GM12878 (cell line): Measurements from ENCODE around the gene HIVEP3. TPM values are rescaled to one million over a fixed set of nuclear protein-coding genes. Genes with fewer than 3 reads are reported as not detected.
A peak's percentile ranks its signal among the peaks of the same experiment; 100 is the strongest.

Experiments
- ATF7 ChIP-seq: fragments of 450-650 bp; IDR thresholded peaks from 2 replicates; pipeline ENCODE4 v1.6.1; 2016; ENCODE audit warnings: low read depth, mild to moderate bottlenecking
- BCL11A ChIP-seq: IDR thresholded peaks from 2 replicates; pipeline ENCODE4 v1.6.1; 2011; ENCODE audit warnings: low read depth, low read length
- BHLHE40 ChIP-seq, 2 experiments: fragments of 450-650 bp in 1 of 2; IDR thresholded peaks; 2 replicates each; pipeline ENCODE4 v1.6.1; 2011 to 2017; ENCODE audit warnings: low read depth in 2 of 2, borderline replicate concordance in 1 of 2, improper control_type of control experiment in 1 of 2, low read length in 1 of 2, mild to moderate bottlenecking in 1 of 2
- CBX3 ChIP-seq: fragments of 200-600 bp; sonication (generic); IDR thresholded peaks from 2 replicates; pipeline ENCODE4 v1.6.1; 2016; ENCODE audit warnings: low read depth, borderline replicate concordance
- CHD1 ChIP-seq: IDR thresholded peaks from 2 replicates; pipeline ENCODE4 v1.6.1; 2012; ENCODE audit warnings: low read depth, low read length, improper control_type of control experiment
- CUX1 ChIP-seq: IDR thresholded peaks from 2 replicates; pipeline ENCODE4 v1.6.1; 2012; ENCODE audit warnings: improper control_type of control experiment, low read depth, low read length; ENCODE audit not compliant: insufficient replicate concordance
- EED ChIP-seq: sonication (generic); IDR thresholded peaks from 2 replicates; pipeline ENCODE4 v1.6.1; 2016; ENCODE audit warnings: antibody characterized with exemption, low read depth
- EZH2 ChIP-seq: IDR thresholded peaks from 2 replicates; pipeline ENCODE4 v1.6.1; 2012; ENCODE audit warnings: low read depth, mild to moderate bottlenecking, control low read depth, inconsistent platforms, low read length, borderline replicate concordance; ENCODE audit not compliant: control insufficient read depth
- FOXK2 ChIP-seq: fragments of 450-650 bp; IDR thresholded peaks from 2 replicates; pipeline ENCODE4 v1.6.1; 2017; ENCODE audit warnings: mild to moderate bottlenecking, moderate library complexity
- GATAD2B ChIP-seq: fragments of 450-650 bp; conservative IDR thresholded peaks from 2 replicates; pipeline ENCODE4 v1.6.1; 2017; ENCODE audit warnings: low read depth, mild to moderate bottlenecking, moderate library complexity
- JUND ChIP-seq: IDR thresholded peaks from 2 replicates; pipeline ENCODE4 v1.6.1; 2012; ENCODE audit warnings: low read depth, mild to moderate bottlenecking, low read length, improper control_type of control experiment, moderate library complexity
- MEF2B ChIP-seq: fragments of 450-650 bp; IDR thresholded peaks from 2 replicates; pipeline ENCODE4 v1.6.1; 2018; ENCODE audit warnings: mild to moderate bottlenecking, moderate library complexity; ENCODE audit not compliant: partially characterized antibody, poor library complexity, severe bottlenecking
- NFIC ChIP-seq: IDR thresholded peaks from 2 replicates; pipeline ENCODE4 v1.6.1; 2012; ENCODE audit warnings: low read depth, mild to moderate bottlenecking, inconsistent platforms, low read length, moderate library complexity
- PML ChIP-seq: IDR thresholded peaks from 2 replicates; pipeline ENCODE4 v1.6.1; 2012; ENCODE audit warnings: low read length, inconsistent platforms
- RAD21 ChIP-seq: IDR thresholded peaks from 2 replicates; pipeline ENCODE4 v1.6.1; 2011; ENCODE audit warnings: mild to moderate bottlenecking, low read depth, low read length, moderate library complexity; ENCODE audit not compliant: insufficient read depth
- SP1 ChIP-seq: IDR thresholded peaks from one replicate; pipeline ENCODE4 v1.6.1; 2011; ENCODE audit warnings: low read depth, low read length
- YY1 ChIP-seq: IDR thresholded peaks from 2 replicates; pipeline ENCODE4 v1.6.1; 2011; ENCODE audit warnings: low read depth, mild to moderate bottlenecking, low read length
- polyA plus RNA-seq, 11 experiments: library from polyadenylated mRNA; depleted of rRNA in 4 of 11; unstranded in 6 of 11; stranded (reverse) in 5 of 11; fragments of >200 nt; fragmentation: Nextera tagmentation in 4 of 11; fragmentation: Illumina TruSeq in 1 of 11; extraction: Ambion mirVana in 4 of 11; extraction: Trizol in 1 of 11; gene quantifications; 1 replicate in 1 of 11; 2 replicates in 10 of 11; pipeline versions ENCODE4 v1.2.1 to v1.2.3, GENCODE V29; 2011 to 2016; ENCODE audit warnings: inconsistent platforms in 2 of 11, missing spikeins in 2 of 11, low read depth in 1 of 11
- total RNA-seq, 4 experiments: library from RNA; depleted of rRNA in 3 of 4; stranded (reverse); fragments of >200 nt in 3 of 4; fragmentation: Illumina TruSeq in 1 of 4; extraction: Trizol in 1 of 4; gene quantifications; 2 replicates each; pipeline versions ENCODE4 v1.2.1 to v1.2.3, GENCODE V29; 2013 to 2021
- TF ChIP-seq, protein P1 (sequence below): IDR thresholded peaks from 2 replicates; pipeline ENCODE4 v1.6.1; 2011; ENCODE audit warnings: low read depth, low read length, improper control_type of control experiment, borderline replicate concordance
- TF ChIP-seq, protein P2 (sequence below): IDR thresholded peaks from 2 replicates; pipeline ENCODE4 v1.6.1; 2011; ENCODE audit warnings: borderline replicate concordance, low read depth, mild to moderate bottlenecking, moderate library complexity, low read length; ENCODE audit not compliant: insufficient read depth, poor library complexity, severe bottlenecking

The HIVEP3 gene
- total and polyA plus RNA-seq, 10 of the 15 experiments (the other 5 are each of a cell fraction or from before 2014, with no cell fraction given) = 1.8 to 13.6 (median 3.8) TPM

DNA sequence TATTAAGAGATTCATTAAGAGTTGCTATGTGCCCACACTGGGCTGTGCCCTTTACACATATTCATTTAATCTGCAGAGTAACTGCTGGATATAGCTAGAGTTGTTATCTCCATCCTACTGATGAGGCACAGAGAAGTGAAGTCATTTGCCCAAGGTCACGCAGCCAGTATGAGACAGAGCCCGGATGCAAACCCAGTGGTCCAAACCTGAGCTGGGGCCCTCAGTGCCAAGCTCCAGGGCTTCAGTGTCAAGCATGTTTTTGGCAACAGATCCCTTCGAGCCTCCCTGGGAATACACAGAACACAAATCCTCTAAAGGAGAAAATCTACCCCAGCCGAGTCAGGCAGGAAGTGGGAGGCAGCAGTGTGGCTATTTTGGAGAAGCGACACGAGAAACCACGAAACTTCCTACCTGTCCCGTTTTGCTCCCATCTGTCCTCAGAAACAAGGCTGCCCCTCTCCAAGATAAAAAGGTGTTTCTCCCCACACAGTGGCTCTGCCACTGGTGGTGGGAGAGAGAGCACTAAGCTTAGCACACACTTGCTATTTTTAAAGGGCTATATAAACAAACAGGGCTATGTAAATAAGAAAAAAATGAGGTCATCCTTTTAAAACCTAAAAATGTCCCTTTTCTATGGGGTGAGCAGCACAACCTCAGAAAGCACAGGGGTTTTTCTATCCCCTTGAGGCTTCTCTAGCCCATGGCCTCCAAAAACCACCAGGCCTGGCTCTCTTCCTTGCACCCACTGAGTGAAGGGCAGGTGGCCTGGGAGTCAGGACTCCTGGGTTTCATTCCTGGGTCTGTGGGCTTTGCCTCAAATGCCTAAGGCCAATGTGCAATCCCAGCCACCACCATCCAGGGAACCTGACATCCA is 295.6 kb downstream of the HIVEP3 start (continued):
- TF ChIP-seq CUX1 = peak; percentile 42
- TF ChIP-seq ATF7 = peak; percentile 99
- TF ChIP-seq GATAD2B = peak; percentile 73
- peak; percentile 27 to 40; a peak in 3 of 4 replicates for TF ChIP-seq BHLHE40 (IDR thresholded peaks at IDR 0.05; ENCODE audit: borderline replicate concordance in 1 of 2, low read depth in 2 of 2, low read length in 1 of 2)
- TF ChIP-seq YY1 = 0 out of 2 replicates have a peak, but pooled peaks have one; percentile 22
- peak; percentile 98 for TF ChIP-seq MEF2B
- TF ChIP-seq CBX3 = no peak
- TF ChIP-seq, protein P1, sequence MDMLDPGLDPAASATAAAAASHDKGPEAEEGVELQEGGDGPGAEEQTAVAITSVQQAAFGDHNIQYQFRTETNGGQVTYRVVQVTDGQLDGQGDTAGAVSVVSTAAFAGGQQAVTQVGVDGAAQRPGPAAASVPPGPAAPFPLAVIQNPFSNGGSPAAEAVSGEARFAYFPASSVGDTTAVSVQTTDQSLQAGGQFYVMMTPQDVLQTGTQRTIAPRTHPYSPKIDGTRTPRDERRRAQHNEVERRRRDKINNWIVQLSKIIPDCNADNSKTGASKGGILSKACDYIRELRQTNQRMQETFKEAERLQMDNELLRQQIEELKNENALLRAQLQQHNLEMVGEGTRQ = no peak
- peak; percentile 96 for TF ChIP-seq EED
- TF ChIP-seq FOXK2 = peak; percentile 63
- TF ChIP-seq, protein P2, sequence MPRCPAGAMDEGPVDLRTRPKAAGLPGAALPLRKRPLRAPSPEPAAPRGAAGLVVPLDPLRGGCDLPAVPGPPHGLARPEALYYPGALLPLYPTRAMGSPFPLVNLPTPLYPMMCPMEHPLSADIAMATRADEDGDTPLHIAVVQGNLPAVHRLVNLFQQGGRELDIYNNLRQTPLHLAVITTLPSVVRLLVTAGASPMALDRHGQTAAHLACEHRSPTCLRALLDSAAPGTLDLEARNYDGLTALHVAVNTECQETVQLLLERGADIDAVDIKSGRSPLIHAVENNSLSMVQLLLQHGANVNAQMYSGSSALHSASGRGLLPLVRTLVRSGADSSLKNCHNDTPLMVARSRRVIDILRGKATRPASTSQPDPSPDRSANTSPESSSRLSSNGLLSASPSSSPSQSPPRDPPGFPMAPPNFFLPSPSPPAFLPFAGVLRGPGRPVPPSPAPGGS = peak; percentile 76
- peak; percentile 6 for TF ChIP-seq SP1
- no peak; the same call in 1 of the 2 replicates for TF ChIP-seq PML
- TF ChIP-seq RAD21 = peak; percentile 13; the same call in 1 of the 2 replicates
- TF ChIP-seq JUND = 0 out of 2 replicates have a peak, but pooled peaks have one; percentile 34
- TF ChIP-seq EZH2 = no peak
- TF ChIP-seq NFIC = peak; percentile 91
- 0 out of 2 replicates have a peak, but pooled peaks have one; percentile 4 for TF ChIP-seq CHD1
- peak; percentile 66; the same call in 1 of the 2 replicates for TF ChIP-seq BCL11A
